CD4-positive, alpha-beta T cell treated with Interleukin-6 for 4 hours (primary cell): Measurements from ENCODE around the gene C2CD2.

Experiments
- DNase-seq: peaks from one replicate; pipeline ENCODE4 v3.0.0-alpha.2; 2020; ENCODE audit warnings: mixed read lengths

The C2CD2 gene

DNA sequence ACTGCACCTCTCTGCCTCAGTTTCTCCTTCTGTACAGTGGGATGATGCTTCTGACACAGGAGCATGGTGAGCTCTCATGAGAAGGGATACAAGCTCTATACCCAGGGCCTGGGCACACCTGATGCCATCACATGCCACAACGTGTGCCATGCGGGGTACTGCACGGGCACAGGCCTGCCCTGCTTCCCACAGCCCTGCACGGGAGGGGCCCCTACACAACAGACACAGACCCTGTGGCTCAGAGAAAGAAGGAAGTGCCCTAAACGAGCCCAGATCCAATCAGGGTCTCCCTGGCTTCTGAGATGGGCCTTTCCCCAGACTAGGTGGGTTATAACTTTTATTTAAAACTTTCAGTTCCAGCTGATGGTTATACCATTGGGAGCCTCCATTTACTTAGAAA lies 24.6 kb downstream of the C2CD2 start:
- no peak for DNase-seq

DNA sequence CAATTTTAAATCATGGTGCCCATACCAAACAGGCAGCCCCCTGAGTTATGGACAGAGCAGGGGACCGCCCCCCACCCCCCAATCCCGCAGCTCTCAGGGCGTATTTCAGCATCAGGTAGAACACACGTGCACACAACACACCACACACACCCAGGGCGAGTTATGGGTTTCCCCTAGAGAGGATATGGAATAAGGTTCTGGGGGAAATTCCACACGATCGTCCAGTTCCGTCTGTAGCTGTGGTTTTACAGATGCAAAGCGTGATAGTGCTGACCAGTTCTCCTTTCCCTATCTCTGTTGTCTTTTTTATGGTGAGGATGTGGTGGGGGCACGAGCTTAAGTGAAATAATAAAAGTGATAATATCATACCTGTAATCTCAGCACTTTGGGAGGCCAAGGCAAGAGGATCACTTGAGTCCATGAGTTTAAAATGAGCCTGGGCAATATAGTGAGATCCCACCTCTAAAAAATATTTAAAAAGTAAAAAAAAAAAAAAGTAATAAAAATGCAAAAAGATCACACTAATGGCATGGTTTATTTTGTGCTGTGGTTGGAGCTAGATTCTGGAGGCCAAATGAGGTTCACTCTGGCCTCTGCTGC lies 25.1 kb downstream of the C2CD2 start:
- DNase-seq = no peak

DNA sequence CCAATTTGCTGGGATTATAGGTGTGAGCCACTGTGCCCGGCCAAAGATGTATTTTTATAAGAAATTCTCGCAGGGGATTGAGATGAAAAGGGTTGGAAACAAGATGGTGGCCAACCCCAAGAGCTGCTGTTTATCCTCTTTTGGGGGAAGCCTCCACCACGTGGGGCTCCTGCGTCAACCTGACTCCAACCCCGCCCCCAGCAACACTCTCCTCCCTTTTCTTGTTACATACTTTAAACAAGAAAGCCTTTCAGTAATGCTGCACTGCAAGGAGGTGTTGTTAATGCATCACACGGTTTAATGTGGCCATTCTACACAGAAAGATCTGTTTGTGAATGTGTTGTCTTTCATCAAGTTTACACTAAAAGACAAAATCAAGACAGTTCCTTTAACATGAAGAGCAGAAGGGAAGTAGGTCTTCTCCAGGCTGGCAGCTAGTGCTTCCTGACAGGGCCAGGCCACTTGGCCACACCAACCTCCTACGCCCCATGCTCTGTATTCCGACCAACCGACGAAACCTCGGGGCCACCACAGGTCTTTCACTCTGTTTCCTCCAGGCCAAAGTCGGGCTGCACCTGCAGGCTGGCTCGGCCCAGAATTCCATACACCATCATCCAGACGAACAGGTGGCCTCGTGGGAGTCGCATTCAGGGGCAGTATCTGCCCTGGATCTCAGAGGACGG lies 25.9 kb downstream of the C2CD2 start:
- DNase-seq = peak; percentile 23

DNA sequence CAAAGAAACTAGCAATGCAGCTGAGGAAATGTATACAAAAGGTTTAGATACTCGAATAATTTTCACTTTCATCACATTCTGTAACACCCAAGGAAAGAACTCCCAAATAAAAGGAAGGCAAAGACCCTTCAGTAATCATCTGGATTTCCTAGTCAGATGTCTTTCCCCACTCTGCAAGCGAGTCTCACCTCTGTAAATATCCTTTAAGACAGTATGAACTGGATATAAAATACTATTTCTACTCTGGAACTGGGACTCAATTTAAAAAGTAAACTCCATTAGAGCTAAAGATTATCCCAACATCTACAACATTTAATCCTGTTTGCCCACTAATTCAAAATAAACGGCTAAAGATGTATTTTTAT lies 27.0 kb downstream of the C2CD2 start:
- no peak for DNase-seq

DNA sequence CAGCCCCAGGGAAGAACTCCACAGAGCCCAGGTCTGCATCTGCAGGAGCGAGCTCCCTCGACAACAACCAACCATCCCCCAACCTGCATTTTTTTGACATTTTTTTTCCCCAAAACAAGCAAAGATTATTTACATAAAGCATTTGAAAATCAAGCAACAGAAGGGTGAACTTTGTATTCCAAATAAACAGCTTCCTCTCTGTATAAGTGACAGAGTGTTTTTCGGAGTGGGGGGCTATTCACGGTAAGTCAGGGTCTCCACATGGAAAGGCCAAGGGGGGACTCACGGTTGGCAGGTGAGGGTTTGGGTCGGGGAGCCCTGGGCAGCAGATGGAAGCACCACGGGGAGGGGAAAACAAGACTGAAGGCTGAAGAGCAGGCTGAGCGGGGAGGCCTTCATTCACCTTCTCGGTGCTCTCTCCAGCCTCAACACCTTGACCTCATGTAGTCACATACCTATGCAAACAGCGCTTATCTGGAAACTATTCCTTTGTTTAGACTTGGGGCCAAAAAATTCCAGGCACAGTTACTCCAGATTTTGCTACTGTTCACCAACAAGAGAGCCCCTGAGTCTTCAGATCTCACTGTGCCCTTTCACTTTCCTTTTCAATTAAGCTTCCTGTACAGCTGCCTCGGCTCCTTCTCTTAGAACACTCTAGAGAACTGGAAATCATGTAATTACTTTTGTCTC lies 27.6 kb downstream of the C2CD2 start:
- peak; percentile 48 for DNase-seq

DNA sequence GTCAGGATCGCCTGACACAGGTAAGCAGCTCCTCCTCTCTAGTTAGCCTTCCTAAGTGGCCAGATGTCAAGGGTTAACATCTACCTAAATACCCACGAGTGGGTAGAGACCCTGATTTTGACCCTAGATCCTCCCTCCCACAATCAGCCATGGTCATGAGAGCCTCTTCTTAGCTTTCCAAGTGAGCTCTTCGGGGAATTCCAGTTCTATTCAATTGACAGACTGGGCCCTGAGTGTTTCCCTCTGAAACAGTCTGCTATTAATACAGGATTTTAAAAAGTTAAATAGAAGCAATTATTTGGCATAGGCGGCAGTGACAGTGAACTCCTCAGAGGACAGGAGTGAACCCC lies 28.1 kb downstream of the C2CD2 start:
- peak; percentile 16 for DNase-seq

DNA sequence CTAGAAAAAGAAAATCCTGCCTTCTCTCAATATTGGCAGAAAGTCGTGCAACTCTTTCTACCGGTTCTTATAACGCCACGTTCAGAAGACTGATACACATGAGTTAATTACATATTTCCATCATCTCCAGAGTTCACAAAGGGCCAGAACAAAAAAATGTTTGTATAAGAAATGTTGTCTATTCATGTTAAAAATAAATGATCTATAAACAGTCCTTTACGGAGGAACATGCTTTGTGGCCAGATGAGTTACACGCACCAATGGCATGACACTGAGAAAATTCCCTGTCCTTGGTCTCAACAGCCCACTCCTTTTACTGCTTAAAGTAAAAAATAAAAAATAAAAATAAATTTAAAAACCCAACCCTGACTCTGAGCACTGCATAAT lies 29.5 kb downstream of the C2CD2 start:
- DNase-seq = no peak

DNA sequence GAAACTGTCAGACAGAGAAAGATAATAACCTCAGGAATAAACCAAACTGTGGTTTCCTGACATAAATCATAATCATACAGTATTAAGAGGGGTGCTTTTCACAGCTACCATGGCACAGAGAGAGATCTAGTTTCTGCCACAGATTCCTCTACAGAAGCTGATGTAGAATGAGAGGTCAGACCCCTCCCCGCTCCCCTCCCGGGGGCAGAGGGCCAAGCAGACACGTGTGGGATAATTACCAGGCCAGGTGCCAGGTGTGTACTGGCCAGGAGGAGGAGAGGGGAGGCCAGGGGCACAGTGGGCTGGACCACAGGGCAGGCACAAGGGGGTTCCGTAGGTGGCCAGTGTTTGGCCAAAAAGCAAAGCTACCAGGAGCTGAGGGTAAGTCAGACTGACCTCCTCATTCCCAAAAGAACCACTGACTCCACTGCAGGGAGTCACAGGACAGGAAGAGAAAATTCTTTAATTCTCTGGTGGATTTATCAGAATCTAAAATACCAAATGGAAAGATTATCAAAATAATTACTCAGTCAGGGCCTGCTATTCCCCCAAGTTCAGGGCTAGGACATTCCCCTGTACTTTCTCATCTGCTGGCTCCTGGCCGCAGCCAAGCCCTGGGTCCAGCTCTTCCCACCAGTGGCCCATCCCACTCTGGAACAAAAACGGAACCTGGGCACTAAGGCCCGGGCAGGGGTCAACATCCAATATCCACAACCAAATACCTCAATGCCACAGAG lies 30.0 kb downstream of the C2CD2 start:
- no peak for DNase-seq

DNA sequence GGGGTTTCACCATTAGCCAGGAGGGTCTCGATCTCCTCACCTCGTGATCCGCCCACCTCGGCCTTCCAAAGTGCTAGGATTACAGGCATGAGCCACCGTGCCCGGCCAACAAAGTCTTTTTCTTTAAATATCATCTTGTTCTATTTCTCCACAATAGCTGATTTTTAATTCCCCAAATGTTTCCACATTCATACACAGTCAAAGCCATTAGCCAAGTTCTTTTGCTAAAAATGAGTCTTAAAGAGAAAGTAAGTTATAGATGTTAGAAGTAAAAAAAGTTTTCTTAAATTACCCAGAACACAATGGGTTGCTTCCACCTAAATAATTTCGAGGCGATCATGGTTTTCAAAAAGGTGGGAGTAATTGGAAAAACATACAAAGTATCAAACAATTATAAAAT lies 30.6 kb downstream of the C2CD2 start:
- no peak for DNase-seq

DNA sequence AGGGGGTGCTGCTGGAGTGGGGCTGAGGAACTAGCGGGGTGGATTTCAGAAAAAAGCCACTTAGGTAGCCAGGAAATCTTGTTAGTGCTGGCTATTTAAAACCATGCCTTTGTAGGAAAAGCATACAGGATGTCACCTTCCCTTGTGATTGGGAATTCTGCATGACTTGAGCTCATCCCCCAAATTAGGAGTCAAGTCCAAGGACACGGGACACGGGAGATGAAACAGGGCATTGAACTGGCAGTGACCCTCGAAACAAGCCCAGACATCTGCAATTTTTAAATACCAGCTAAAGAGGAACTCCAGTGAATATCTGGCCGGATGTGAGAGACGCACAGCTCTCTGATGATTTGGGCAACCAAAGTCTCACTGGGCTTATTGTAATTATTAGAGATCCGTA lies 32.8 kb downstream of the C2CD2 start:
- no peak for DNase-seq

DNA sequence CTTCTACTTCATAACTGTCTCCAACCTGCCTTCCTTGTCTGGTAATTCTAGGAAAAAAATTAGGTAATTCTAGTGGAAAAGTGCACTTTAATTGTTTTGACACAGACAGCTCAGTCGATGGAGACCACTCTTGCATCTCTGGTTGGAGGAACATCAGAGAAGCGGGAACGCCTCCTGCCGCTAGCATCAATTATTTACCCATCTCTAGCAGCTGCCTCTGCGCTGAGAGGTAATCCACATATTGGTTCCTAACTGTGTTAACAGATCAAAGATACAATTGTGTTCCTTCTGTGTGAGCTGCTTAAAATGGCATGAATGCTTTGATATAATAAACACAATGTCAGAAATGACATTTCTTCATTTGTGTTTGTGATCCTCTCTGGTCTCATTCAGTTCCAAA lies 33.3 kb downstream of the C2CD2 start:
- DNase-seq = no peak

DNA sequence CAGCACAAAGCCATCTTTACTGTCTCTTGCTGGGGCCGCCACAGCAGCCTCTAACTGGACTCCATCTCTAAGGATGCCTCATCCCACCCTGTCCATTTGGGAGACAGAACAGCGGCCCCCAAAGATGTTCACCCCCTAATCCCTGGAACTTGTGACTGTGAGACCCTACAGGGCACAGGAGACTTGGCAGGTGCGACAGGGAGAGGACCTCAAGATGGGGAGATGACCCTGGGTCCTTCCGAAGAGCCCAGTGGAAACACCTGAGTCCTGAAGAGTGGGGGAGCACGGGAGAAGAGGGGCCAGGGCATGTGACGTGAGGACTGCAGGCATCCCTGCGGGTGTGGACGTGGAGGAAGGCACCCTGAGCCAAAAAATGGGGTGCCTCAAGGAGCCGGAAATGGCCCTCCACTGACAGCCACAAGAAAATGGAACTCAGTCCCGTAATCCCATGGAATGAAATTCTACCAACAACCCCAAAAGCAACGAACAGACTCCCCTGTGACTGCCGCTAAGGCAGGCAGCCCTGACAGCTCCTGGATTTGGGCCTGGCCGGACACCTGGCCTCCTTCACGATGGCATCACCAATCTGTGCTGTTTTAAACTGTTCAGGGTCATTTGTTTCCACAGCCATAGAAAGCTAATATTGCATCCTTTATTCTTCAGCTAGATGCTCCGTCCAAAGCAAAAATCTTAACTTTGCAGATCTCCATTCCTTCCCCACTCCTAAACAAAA lies 34.0 kb downstream of the C2CD2 start:
- DNase-seq = no peak

DNA sequence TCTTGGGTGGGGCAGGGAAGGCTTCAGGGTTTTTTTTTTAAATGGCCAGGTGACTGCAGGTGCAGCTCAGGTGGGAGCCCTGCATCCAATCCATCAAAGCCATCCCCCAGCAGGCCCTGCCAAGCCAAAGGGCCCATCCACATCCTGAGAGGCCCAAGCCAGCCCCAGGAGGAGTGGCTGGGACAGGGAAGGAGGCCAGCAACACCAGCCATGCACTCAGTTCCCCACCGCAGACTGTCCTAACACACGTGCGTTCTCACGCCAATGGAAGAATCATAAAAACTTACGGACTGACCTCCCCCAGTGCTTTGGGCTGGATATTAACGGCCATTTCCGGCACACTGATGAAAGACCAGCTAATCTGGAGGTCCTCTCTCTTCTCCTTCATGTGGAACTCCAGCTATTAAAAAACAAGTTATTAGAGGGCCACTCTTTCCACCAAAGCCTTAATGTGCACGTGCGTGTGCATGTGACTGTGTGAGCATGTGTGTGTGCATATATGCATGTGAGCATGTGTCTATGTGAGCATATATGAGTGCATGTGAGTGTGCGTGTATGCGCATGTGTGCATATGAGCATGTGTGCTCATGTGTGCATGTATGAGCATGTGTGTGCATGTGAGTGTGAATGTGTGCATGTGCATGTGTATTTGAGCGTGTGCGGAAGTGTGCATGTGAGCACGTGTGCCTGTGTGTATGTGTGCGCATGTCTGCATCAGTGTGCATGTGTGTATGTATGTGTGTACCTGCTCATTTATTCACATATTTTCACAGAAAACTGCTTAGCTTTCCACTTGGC lies 35.1 kb downstream of the C2CD2 start:
- no peak for DNase-seq

DNA sequence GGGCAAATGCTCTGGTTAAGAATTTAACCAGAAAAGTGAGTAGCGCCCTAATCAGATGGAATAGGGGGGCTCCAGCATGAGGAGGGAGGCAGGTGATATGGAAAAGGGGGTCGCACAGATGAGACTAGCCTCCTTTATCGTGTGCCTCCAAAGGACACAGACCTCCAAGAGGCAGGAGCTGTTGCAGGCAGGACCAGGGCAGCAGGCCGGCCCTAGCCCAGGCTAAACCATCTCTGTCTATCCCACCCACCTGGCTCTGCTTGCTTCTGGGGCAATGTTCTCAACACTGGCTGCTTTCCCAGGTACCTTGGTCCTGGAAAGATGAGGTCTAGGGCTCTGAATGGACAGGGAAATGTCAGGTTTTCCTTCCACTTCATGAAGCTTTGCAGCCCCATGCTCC lies 36.3 kb downstream of the C2CD2 start:
- DNase-seq = no peak

DNA sequence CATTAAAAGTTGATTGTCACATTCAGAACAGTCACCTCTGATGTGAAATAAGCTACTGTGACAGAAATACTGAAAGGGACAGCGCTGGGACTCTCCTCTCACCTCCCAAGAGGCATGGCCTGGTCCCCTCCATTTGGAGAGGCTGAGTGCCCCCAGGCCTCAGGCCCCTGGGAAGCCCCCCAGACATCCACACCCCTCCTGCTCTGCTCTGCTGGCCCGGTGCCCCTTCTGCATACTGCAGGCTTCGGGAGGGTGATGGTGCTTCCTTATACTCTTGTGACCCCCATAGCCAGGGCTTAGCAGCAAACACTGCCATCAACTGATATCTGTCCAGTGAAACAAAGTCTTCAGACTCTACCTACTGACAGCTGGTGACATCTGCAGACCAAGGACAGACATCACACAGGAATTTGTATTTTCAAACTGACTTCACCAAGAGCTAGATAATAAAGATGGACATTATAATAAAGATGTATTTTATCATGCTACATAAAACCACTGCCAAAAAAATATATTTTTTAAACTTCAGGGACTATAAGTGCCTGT lies 36.9 kb downstream of the C2CD2 start:
- DNase-seq = no peak

DNA sequence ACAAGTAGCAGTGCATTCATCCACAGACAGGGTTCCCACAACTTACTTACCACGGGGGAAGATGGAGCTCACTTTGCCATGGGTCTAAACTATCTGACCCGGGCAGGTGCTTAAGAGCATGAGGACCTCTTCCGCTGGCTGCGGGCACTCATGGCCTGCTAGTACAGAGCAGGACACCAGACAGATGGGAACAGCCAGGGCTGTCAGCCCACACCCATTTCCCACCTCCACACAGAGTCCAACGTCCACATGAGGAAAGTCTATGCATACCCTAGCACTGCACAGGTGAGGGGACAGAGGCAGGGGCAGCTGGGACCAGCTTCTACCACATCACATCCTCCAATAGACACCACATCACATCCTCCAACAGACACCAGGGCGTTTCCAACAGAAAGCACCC lies 38.9 kb downstream of the C2CD2 start:
- no peak for DNase-seq

DNA sequence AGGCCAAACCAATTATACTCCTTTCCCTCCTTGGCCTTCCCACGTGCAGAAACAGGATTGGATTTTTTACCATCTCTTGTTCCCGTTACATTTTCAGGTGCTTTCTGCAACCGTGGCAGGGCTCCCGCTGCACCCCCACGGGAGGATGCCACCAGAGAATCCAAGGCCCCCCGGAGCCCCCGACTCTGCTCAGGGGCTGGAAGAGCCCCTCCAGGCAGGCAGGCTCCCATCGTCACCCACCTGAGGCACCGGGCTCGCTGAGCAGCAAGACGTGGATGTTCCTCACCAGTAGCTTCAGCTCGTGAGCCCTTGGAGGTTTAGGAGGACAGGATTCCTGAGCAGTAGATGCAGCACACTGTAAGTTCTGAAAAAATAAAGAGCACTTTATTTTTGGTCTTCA lies 39.5 kb downstream of the C2CD2 start:
- no peak for DNase-seq

DNA sequence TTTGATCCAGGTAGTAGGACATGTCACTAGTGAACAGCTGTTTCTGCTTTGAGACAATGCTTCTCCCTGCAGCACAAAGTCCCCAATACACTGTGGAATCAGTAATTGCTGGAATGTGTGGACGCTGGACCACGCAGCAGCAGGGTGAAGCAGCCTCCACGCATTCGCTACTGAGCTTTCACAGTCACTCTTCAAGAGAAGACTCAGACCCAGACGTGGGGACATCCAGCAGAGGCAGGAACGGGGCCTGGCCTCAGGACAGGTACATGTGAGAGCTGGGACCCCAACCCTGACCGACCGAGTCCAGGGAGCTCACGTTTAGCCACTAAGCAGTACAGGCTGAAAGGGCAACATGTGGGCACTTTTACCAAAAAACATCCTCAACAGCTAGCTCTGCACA lies 40.6 kb downstream of the C2CD2 start:
- DNase-seq = no peak

DNA sequence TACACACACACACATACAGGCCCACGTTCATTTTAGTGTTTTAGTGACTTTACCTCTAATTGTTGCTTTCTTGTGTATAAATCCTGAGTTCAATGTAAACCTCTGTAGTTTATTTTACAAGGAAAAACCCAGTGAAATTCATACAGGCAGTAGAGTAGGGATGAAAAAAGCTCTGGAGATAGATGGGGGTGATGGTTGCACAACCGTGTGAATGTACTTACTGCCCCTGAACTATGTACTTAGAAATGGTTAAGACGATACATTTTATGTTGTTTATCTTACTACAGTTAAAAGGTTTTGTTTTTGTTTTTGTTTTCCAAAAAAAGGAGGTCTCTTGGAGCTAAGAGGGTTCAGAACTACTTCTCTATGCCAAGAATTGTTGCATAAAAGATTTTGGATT lies 45.0 kb downstream of the C2CD2 start:
- DNase-seq = no peak

DNA sequence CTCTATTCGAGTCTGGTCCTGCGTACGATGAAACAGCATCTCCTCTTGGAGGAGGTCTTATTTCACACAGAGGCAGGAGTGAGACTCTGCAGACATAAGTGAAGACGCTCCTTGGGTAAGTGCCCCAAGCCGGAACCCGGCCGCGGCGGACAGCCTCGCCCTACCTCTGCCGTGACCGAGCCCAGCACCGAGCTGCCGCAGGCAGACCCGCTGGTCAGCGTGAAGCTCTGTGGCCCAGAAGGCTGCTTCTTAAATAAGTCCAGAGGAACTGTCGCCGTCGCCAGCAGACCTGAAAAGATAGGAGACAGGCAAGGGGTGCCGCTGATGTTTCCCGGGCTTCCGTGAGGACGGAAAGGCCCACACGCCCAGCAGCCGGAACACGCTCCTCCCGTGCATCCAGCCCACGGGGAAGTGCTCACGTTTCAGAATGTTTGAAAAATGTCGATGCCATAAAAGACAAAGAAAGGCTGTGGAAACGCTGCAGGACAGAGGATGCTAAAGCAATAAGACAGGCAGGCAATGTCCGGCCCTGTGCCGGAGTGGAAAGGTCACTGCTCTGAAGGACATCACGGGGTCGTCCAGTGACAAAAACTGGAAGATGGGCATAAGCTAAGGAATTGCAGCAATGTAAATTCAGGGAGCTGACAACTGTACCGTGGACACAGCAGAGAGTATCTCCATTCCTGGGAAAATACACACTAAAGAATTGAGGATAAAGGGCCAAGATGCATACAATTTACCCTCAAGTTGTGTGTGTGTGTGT lies 46.1 kb downstream of the C2CD2 start:
- DNase-seq = no peak

DNA sequence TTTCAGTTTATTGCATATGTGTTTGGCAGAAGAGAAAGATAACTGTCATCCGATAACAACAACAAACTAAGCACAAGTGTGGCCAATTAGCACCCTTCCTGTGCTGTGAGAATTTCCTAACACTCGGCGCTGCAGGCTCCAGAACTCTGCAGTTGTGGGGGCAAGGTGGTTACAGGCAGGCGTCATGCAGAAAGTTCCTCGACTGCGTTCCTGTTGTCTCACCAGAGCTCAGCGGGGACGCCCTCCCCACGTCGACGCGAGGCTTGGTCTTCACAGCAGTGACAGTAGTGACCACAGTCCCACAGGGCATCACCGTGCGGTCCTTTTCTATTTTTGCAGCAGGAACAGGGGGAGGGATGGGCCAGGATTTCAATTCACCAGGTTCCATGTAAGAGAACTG lies 47.0 kb downstream of the C2CD2 start:
- DNase-seq = no peak
